ENCODE data around the gene TMC8. TPM values are rescaled to one million over a fixed set of nuclear protein-coding genes. Genes with fewer than 3 reads are reported as not detected.

The TMC8 gene
- total and polyA plus RNA-seq, 2 of the 8 experiments (the other 6 are each of a cell fraction or from before 2014, with no cell fraction given), result 1.00 to 2.8 TPM

DNA sequence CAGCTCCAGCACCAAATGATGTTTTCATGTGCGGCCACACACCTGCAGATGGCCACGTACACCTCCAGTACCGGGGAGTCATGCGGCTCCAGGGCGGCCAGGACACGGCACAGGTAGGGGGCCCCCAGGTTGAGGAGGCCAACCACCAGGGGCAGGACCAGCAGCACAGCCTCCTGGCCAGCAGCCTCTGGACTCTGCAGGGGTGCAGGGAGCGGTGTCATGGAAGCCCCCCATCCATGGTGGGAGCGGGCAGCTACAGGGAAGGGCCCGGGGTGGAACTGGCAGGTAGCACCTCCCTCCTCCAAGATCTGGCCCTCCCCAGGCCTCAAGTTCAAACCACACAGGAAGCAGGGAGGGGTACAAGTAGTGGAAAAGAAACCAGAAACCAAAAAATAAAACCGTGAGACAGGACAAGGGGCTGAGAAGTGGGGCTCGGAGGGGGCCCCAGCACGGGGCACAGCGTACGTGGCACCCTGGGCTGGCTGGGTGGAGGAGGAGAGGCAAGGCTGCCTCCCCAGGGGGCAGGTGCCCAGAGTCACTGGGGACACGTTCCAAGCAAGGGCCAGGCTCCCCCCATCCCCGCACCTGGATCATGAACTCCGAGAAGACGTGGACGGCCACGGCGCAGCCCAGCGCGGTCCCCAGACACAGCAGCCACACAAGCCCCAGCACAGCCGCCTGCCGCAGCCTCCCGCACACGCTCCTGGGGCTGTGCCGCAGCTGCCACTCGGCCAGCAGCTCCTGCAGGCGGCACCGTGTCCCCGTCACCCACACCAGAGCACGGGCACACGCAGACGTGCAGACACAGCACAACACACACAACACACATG, 9.4 kb upstream of the TMC8 start:
- FAIRE-seq, result no peak
- Histone ChIP-seq H3K4ac (replicated peaks; ENCODE audit: insufficient read length, low read depth, low read length) (no peak overlapping the region), H3K4me1 (replicated peaks in 1 of 4; ENCODE audit: control insufficient read depth in 3 of 4, insufficient read depth in 4 of 4, low read length in 3 of 4) (peaks cover 0 to under 1% (median under 1%) of the 10 kb centered on the region in 4 experiments; a peak in 6 of 7 replicates), H3K4me3 (ENCODE audit: extremely low read depth in 1 of 4, insufficient read depth in 2 of 4, low read depth in 3 of 4, low read length in 4 of 4) (no peak overlapping the region), H3K9ac (replicated peaks in 1 of 4; ENCODE audit: extremely low read depth in 1 of 4, low read depth in 3 of 4, low read length in 3 of 4) (no peak overlapping the region), H2BK5ac (ENCODE audit: low read depth, low read length) (no peak overlapping the region), H2BK120ac (replicated peaks; ENCODE audit: low read depth, low read length) (no peak overlapping the region), H4K91ac (replicated peaks; ENCODE audit: insufficient read length, low read length) (no peak overlapping the region), H3K9me3 (ENCODE audit: insufficient read depth in 2 of 2, low read depth in 1 of 2, low read length in 1 of 2) (no peaks in the 10 kb centered on the region), H2BK15ac (ENCODE audit: low read length) (no peak overlapping the region), H3K27me3 (replicated peaks in 1 of 4; ENCODE audit: control insufficient read depth in 3 of 4, extremely low read depth in 1 of 4, insufficient read depth in 3 of 4, low read length in 3 of 4) (no peaks in the 10 kb centered on the region), H3K79me2 (ENCODE audit: control insufficient read depth in 1 of 2, insufficient read depth in 2 of 2, low read length in 2 of 2) (no peaks in the 10 kb centered on the region), H3K23me2 (ENCODE audit: low read depth, low read length) (peaks cover 7% of the 10 kb centered on the region; the same call in 1 of the 2 replicates), H3K56ac (replicated peaks; ENCODE audit: insufficient read length, low read depth, low read length) (no peak overlapping the region), H3K14ac (ENCODE audit: insufficient read length) (no peak overlapping the region), H2BK20ac (ENCODE audit: low read length) (no peak overlapping the region), H2BK12ac (ENCODE audit: low read depth, low read length) (no peak overlapping the region), H3K27ac (ENCODE audit: low read depth, low read length) (no peak overlapping the region), H3K36me3 (ENCODE audit: control insufficient read depth in 2 of 4, insufficient read depth in 4 of 4, low read length in 3 of 4) (peaks cover 2 to 32% (median 13%) of the 10 kb centered on the region in 4 experiments; a peak in 5 of 8 replicates), H4K8ac (ENCODE audit: extremely low read depth, insufficient read depth, low read length) (peak overlapping the region; percentile 68; the same call in 1 of the 2 replicates), H2AK5ac (ENCODE audit: low read depth, low read length) (no peak overlapping the region), H3K79me1 (ENCODE audit: low read depth, low read length) (peaks cover 3% of the 10 kb centered on the region), H2AFZ (ENCODE audit: low read length) (no peak overlapping the region), H3K18ac (ENCODE audit: extremely low read depth, low read length) (no peak overlapping the region), H3K23ac (ENCODE audit: insufficient read length) (no peak overlapping the region), H4K20me1 (replicated peaks in 1 of 2; ENCODE audit: control insufficient read depth in 1 of 2, insufficient read depth in 2 of 2, low read length in 2 of 2) (peaks cover 2 to 23% of the 10 kb centered on the region in 2 experiments), H3K4me2 (ENCODE audit: insufficient read depth in 1 of 2, low read depth in 2 of 2, low read length in 2 of 2) (no peak overlapping the region), H4K5ac (ENCODE audit: insufficient read length, low read depth, low read length) (no peak overlapping the region)
- ChIA-PET CTCF (ENCODE audit: partially characterized antibody) (interaction anchor here (1.3 to 11.4 kb wide), 2 partner anchors 16 to 55 kb away, joined by 4 to 122 read pairs; no protein-coding TSS in a partner anchor), POLR2A (ENCODE audit: partially characterized antibody) (interaction anchor here (1.2 to 1.9 kb wide), 2 partner anchors 10 to 14 kb away, joined by 4 to 5 read pairs; partner anchors contain the start of gene TMC8)
- WGBS, 2 experiments (ENCODE audit: extremely low coverage in 1 of 2, insufficient coverage in 1 of 2, insufficient read length in 1 of 2, insufficient replicate concordance in 2 of 2, low coverage in 1 of 2, low lambda C conversion rate in 2 of 2, missing lambda C conversion rate in 1 of 2), result 94% methylated on average over 34 of the region's 35 CpGs; no CpG with 5 or more reads in 1 of the 2 experiments
- DNase-seq (ENCODE audit: low read depth in 1 of 2, low spot score in 2 of 2), result no peak
- TF ChIP-seq CREB1 (IDR thresholded peaks at IDR 0.05) (no peak), HDAC6 (IDR thresholded peaks at IDR 0.05; ENCODE audit: low read depth, low read length) (no peak), RFX5 (IDR thresholded peaks at IDR 0.05; ENCODE audit: borderline replicate concordance, low read depth, low read length) (no peak), RNF2 (IDR thresholded peaks at IDR 0.05; ENCODE audit: borderline replicate concordance, low read depth, low read length, missing control alignments, poor library complexity, severe bottlenecking) (no peak), POU5F1 (IDR thresholded peaks at IDR 0.05; ENCODE audit: low read depth, low read length) (no peak), KDM5A (IDR thresholded peaks at IDR 0.05; ENCODE audit: low read length) (no peak), KDM1A (IDR thresholded peaks at IDR 0.05; ENCODE audit: borderline replicate concordance, low read length) (no peak), SAP30 (IDR thresholded peaks at IDR 0.05; ENCODE audit: insufficient read depth, insufficient replicate concordance, low read length) (no peak), MAFK (IDR thresholded peaks at IDR 0.05; ENCODE audit: low read depth, low read length) (no peak), ATF2 (IDR thresholded peaks at IDR 0.05; ENCODE audit: low read length) (no peak)

Data from H1 (cell line).